ENCODE measurements around the gene CHST15. TPM values are rescaled to one million over a fixed set of nuclear protein-coding genes. Genes with fewer than 3 reads are reported as not detected.

Gene CHST15
- total and polyA plus RNA-seq, 11 donors = 0.88 to 27.1 (median 4.1) TPM

- intact Hi-C loops (cut with DNase I) = no loop called here
- TF ChIP-seq CTCF (IDR thresholded peaks at IDR 0.05) (no peak), POLR2A (IDR thresholded peaks at IDR 0.05) (no peak)
- no peaks in the 10 kb centered on the region for H3K27me3 ChIP-seq
- H3K4me3 ChIP-seq = no peak overlapping the region
- DNase-seq (no peak), ATAC-seq (no peak)
- peaks cover 0 to 17% (median 7%) of the 10 kb centered on the region in 9 donors for H3K36me3 ChIP-seq
- peaks cover 0 to 38% (median 0%) of the 10 kb centered on the region in 12 donors for H3K4me1 ChIP-seq
- H3K27ac ChIP-seq = no peak overlapping the region
- 69 to 75% (median 73%) methylated on average over 12 of the region's 12 CpGs for WGBS, 4 donors
- no peaks in the 10 kb centered on the region for H3K9me3 ChIP-seq
Observed at GRCh38 chr10:124043310-124044142, 49.9 kb downstream of the CHST15 start.

- Histone ChIP-seq H3K36me3 (peaks cover 0 to 17% (median 8%) of the 10 kb centered on the region in 9 donors), H3K4me3 (no peak overlapping the region), H3K27ac (no peak overlapping the region), H3K9me3 (no peaks in the 10 kb centered on the region), H3K4me1 (peaks cover 0 to 44% (median 0%) of the 10 kb centered on the region in 12 donors), H3K27me3 (no peaks in the 10 kb centered on the region)
- ATAC-seq (no peak), DNase-seq (no peak)
- no peak for TF ChIP-seq POLR2A (IDR thresholded peaks at IDR 0.05)
- TF ChIP-seq CTCF (IDR thresholded peaks at IDR 0.05) = no peak
- intact Hi-C loops (cut with DNase I) = no loop called here
- WGBS, 4 donors = 67 to 74% (median 69%) methylated on average over 8 of the region's 8 CpGs
Observed at GRCh38 chr10:124042656-124043309, 50.6 kb downstream of the CHST15 start.

- Histone ChIP-seq H3K27ac (no peak overlapping the region), H3K4me1 (peaks cover 0 to 53% (median 0%) of the 10 kb centered on the region in 12 donors), H3K36me3 (peaks cover 0 to 27% (median 11%) of the 10 kb centered on the region in 9 donors), H3K9me3 (no peaks in the 10 kb centered on the region), H3K4me3 (no peak overlapping the region), H3K27me3 (no peaks in the 10 kb centered on the region)
- 86 to 90% (median 88%) methylated on average over 11 of the region's 11 CpGs for WGBS, 4 donors
- ATAC-seq (no peak), DNase-seq (no peak)
- intact Hi-C loops (cut with DNase I) = no loop called here
- TF ChIP-seq CTCF (IDR thresholded peaks at IDR 0.05) (no peak), POLR2A (IDR thresholded peaks at IDR 0.05) (no peak)
Observed at GRCh38 chr10:124041675-124042445, 51.5 kb downstream of the CHST15 start.
